AG08396 (cell line): ENCODE measurements around the gene LHPP.
"Not testable (repeated sequence)": the region's sequence is repeated elsewhere in the genome, so short reads cannot be mapped to it uniquely, and the experiment has no call there.

Experiments
- DNase-seq: peaks from one replicate; pipeline ENCODE4 v3.0.0; 2012; ENCODE audit warnings: low spot score, mixed read lengths

LHPP gene

GRCh38 chr10:124537166-124537725 lies 75.6 kb downstream of the LHPP start:
- DNase-seq = no peak

- no peak for DNase-seq
Observed at GRCh38 chr10:124537891-124538290, 76.3 kb downstream of the LHPP start.

- no peak for DNase-seq
Observed at GRCh38 chr10:124538706-124539105, 77.1 kb downstream of the LHPP start.

GRCh38 chr10:124539935-124540641 lies 78.5 kb downstream of the LHPP start:
- peak; percentile 81 for DNase-seq

- DNase-seq = no peak
Observed at GRCh38 chr10:124541076-124541903, 79.7 kb downstream of the LHPP start.

GRCh38 chr10:124542336-124542735 lies 80.7 kb downstream of the LHPP start:
- no peak for DNase-seq

- no peak for DNase-seq
Observed at GRCh38 chr10:124543146-124543545, 81.5 kb downstream of the LHPP start.

- DNase-seq = no peak
Observed at GRCh38 chr10:124543971-124544370, 82.3 kb downstream of the LHPP start.

- no peak for DNase-seq
Observed at GRCh38 chr10:124544711-124545110, 83.1 kb downstream of the LHPP start.

- no peak for DNase-seq
Observed at GRCh38 chr10:124545351-124546054, 83.9 kb downstream of the LHPP start.

- DNase-seq = no peak
Observed at GRCh38 chr10:124546055-124546369, 84.4 kb downstream of the LHPP start.

- DNase-seq = no peak
Observed at GRCh38 chr10:124546957-124547646, 85.5 kb downstream of the LHPP start.

GRCh38 chr10:124547647-124548168 lies 86.1 kb downstream of the LHPP start:
- no peak for DNase-seq

- DNase-seq = not testable (repeated sequence)
Observed at GRCh38 chr10:124549171-124549570, 87.5 kb downstream of the LHPP start.

- DNase-seq = no peak
Observed at GRCh38 chr10:124550293-124551034, 88.8 kb downstream of the LHPP start.

- no peak for DNase-seq
Observed at GRCh38 chr10:124551097-124551496, 89.5 kb downstream of the LHPP start.

GRCh38 chr10:124551755-124552154 lies 90.1 kb downstream of the LHPP start:
- no peak for DNase-seq

- no peak for DNase-seq
Observed at GRCh38 chr10:124552691-124553276, 91.2 kb downstream of the LHPP start.

- DNase-seq = no peak
Observed at GRCh38 chr10:124554085-124554858, 92.6 kb downstream of the LHPP start.

- DNase-seq = no peak
Observed at GRCh38 chr10:124557167-124557566, 95.5 kb downstream of the LHPP start.
